Heart left ventricle (tissue), 13 donors: ENCODE data around the gene IL2RG.
A peak's percentile ranks its signal among the peaks of the same experiment; 100 is the strongest.

Experiments
- CTCF ChIP-seq, 12 donors: fragments of 200-600 bp; sonication (generic) in 4 of 12; IDR thresholded peaks; one replicate each; pipeline versions ENCODE4 v1.5.0 to v1.8.0; 2018 to 2022; ENCODE audit warnings: antibody characterized with exemption in 12 of 12, mild to moderate bottlenecking in 5 of 12
- POLR2A ChIP-seq, 2 donors: fragments of 450-650 bp; IDR thresholded peaks; one replicate each; pipeline ENCODE4 v1.6.1; 2017; ENCODE audit warnings: antibody characterized with exemption in 2 of 2, mild to moderate bottlenecking in 2 of 2, moderate library complexity in 2 of 2
- donor health status: ischemic (EF 13 %, LVEDD 7.1; RV severe dilation, severe dysfunction).
- donor health status: DM: no; HTN: yes; CAD: no.
- donor health status: DM: no; HTN: no; CAD: no.
- donor health status: ischemic (EF 25% LVEDD 6.9; RV normal size, moderate dysfunction).
- donor health status: ischemic (EF 25% LVEDD 5.7; RV mildly dilated, moderate dysfunction).
- donor health status: ischemic (EF 35%, LVEDD 5.7; RV mildly dilated, moderate dysfunction).
- donor health status: nonischemic (EF 11% LVEDD 7.7; RV severe dilation, severe dysfunction).
- donor health status: DM: yes; HTN: yes; CAD: no.
- donor health status: PGD.
- donor health status: ischemic (EF 29% LVEDD 5.4; RV normal size, mild dysfunction).
- donor health status: nonischemic (EF 23%, LVEDD 6.1; RV moderate dilation, normal function).

- TF ChIP-seq CTCF (IDR thresholded peaks at IDR 0.05) (no peak), POLR2A (IDR thresholded peaks at IDR 0.05) (peak in 1 of 2 donors; percentile 34)
These were observed 15.8 kb downstream of the IL2RG start, which contains the start of gene FOXO4 for GRCh38 chrX:71095555-71095980.
